IMR-90 (cell line): ENCODE measurements around the gene ACP2. TPM values are rescaled to one million over a fixed set of nuclear protein-coding genes. Genes with fewer than 3 reads are reported as not detected.

Experiments used
- BHLHE40 ChIP-seq: fragments of 150-350 bp; IDR thresholded peaks from 2 replicates; pipeline ENCODE4 v1.6.1; 2016; ENCODE audit warnings: mild to moderate bottlenecking, low read depth, low read length
- CEBPB ChIP-seq: IDR thresholded peaks from 2 replicates; pipeline ENCODE4 v1.6.1; 2012; ENCODE audit warnings: low read depth, low read length, improper control_type of control experiment
- CHD1 ChIP-seq: IDR thresholded peaks from 2 replicates; pipeline ENCODE4 v1.6.1; 2012; ENCODE audit warnings: low read depth, low read length, improper control_type of control experiment
- MAFK ChIP-seq: IDR thresholded peaks from 2 replicates; pipeline ENCODE4 v1.6.1; 2012; ENCODE audit warnings: low read depth, low read length, improper control_type of control experiment
- MAZ ChIP-seq: IDR thresholded peaks from 2 replicates; pipeline ENCODE4 v1.6.1; 2012; ENCODE audit warnings: low read depth, mild to moderate bottlenecking, low read length, improper control_type of control experiment, moderate library complexity, borderline replicate concordance
- MXI1 ChIP-seq: IDR thresholded peaks from 2 replicates; pipeline ENCODE4 v1.6.1; 2012; ENCODE audit warnings: low read depth, mild to moderate bottlenecking, low read length, moderate library complexity, borderline replicate concordance
- NFE2L2 ChIP-seq: fragments of 150-350 bp; IDR thresholded peaks from 2 replicates; pipeline ENCODE4 v1.6.1; 2016; ENCODE audit warnings: low read depth, mild to moderate bottlenecking, low read length
- RCOR1 ChIP-seq: IDR thresholded peaks from 2 replicates; pipeline ENCODE4 v1.6.1; 2012; ENCODE audit warnings: mild to moderate bottlenecking, low read length, improper control_type of control experiment; ENCODE audit not compliant: insufficient replicate concordance
- polyA plus RNA-seq, 3 experiments: library from polyadenylated mRNA; depleted of rRNA; stranded (reverse); fragments of >200 nt; gene quantifications; 2 replicates each; pipeline ENCODE4 v1.2.3, GENCODE V29; 2012; ENCODE audit warnings: low replicate concordance in 1 of 3
- total RNA-seq: library from RNA; depleted of rRNA; stranded (reverse); fragments of >200 nt; gene quantifications from 2 replicates; pipeline ENCODE4 v1.2.3, GENCODE V29; 2012

Gene ACP2
- total and polyA plus RNA-seq, 2 of the 4 experiments (the other 2 are of a cell fraction): 17.7 to 23.6 TPM

- TF ChIP-seq CEBPB (no peak), RCOR1 (no peak), BHLHE40 (no peak), MXI1 (no peak), MAZ (no peak), NFE2L2 (no peak), MAFK (no peak), CHD1 (no peak)
These were observed 9.8 kb upstream of the ACP2 start (continued) for GRCh38 chr11:47258317-47258902.
